ENCODE data around the gene CENPM. TPM values are rescaled to one million over a fixed set of nuclear protein-coding genes. Genes with fewer than 3 reads are reported as not detected.

CENPM gene
- total and polyA plus RNA-seq, 10 of the 15 experiments (the other 5 are each of a cell fraction or from before 2014, with no cell fraction given): 36.7 to 212 (median 74.7) TPM

DNA sequence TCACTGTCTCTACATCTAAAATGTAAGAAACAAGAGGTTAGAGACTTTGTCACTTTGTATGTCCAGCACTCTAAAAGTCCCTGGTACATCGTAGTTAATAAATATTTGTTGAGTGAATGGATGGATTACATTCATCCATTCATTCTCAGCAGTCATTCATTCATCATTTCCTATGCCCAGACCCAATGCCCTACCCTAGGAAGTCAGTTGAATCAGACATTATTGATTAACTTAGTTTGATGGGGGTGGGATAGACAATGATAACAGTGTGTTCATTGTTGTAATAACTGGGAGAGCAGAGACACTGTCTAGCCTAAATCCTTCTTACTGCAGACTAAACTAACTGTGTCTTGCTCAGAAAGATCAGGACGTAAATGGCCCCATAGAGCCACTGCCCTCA is 1.2 kb upstream of the CENPM start:
- 95% methylated on average over 2 of the region's 2 CpGs for WGBS (ENCODE audit: insufficient coverage, insufficient replicate concordance, low lambda C conversion rate, missing lambda C conversion rate)
- RAD21 ChIA-PET (ENCODE audit: unreplicated experiment): interaction anchor here (1.2 to 7.9 kb wide), 6 partner anchors 10 to 250 kb away, joined by 3 to 115 read pairs (median 12); partner anchors contain the start of genes SREBF2 and TNFRSF13C
- Histone ChIP-seq H2AFZ (ENCODE audit: control insufficient read depth, low read depth, low read length) (peak overlapping the region; percentile 59; the same call in 1 of the 2 replicates), H3K9ac (ENCODE audit: control insufficient read depth, insufficient read depth, low read length) (no peak overlapping the region), H3K4me1 (ENCODE audit: control insufficient read depth, insufficient read depth, low read length) (peaks cover 58% of the 10 kb centered on the region), H3K27me3 (replicated peaks in 1 of 2; ENCODE audit: control insufficient read depth in 2 of 2, insufficient read depth in 2 of 2, low read length in 1 of 2) (no peaks in the 10 kb centered on the region), H3K4me3 (peak overlapping the region; percentile 14; the same call in 1 of the 2 replicates), H3K9me3 (replicated peaks; ENCODE audit: control insufficient read depth, insufficient read depth, low read length) (no peaks in the 10 kb centered on the region), H4K20me1 (ENCODE audit: control insufficient read depth, insufficient read depth) (no peaks in the 10 kb centered on the region), H3K36me3 (ENCODE audit: control insufficient read depth in 2 of 2, insufficient read depth in 2 of 2, low read length in 1 of 2) (peaks cover 6 to 12% of the 10 kb centered on the region in 2 experiments; a peak in 3 of 4 replicates), H3K79me2 (ENCODE audit: control insufficient read depth, insufficient read depth, low read length) (peaks cover 39% of the 10 kb centered on the region), H3K4me2 (ENCODE audit: control insufficient read depth, insufficient read depth) (peak overlapping the region; percentile 99), H3K27ac (ENCODE audit: control insufficient read depth, insufficient read depth) (peak overlapping the region; percentile 65)
- POLR2A ChIA-PET: interaction anchor here (0.6 to 9.2 kb wide), 10 partner anchors 11 to 260 kb away, joined by 3 to 164 read pairs (median 6); partner anchors contain the start of genes CCDC134 and TNFRSF13C
- DNase-seq (ENCODE audit: low read depth, low spot score): no peak
- FAIRE-seq: no peak
- CTCF ChIA-PET: interaction anchor here (1.1 to 4.2 kb wide), 5 partner anchors 10 to 251 kb away, joined by 3 to 22 read pairs (median 8); partner anchors contain the start of gene NDUFA6
- intact Hi-C loops (cut with micrococcal nuclease; ENCODE audit: unreplicated experiment) (loop anchor here (5.0 kb wide), 1 partner anchor 489 kb away; no protein-coding TSS in a partner anchor), in situ Hi-C loops (cut with MboI) (loop anchor here (5.0 kb wide), 1 partner anchor 116 kb away; the partner anchor contains the start of gene SREBF2)
- BruUV-seq (replicated peaks): no TSS peak
- SMC1A ChIA-PET (ENCODE audit: uncharacterized antibody, unreplicated experiment): interaction anchor here (1.0 to 3.3 kb wide), 9 partner anchors 8 to 116 kb away, joined by 4 to 19 read pairs (median 10); partner anchors contain the start of genes SREBF2 and TNFRSF13C
- TF ChIP-seq ZNF24 (IDR thresholded peaks at IDR 0.05): peak; percentile 69; the same call in 1 of the 2 replicates
- TF ChIP-seq, protein P1, sequence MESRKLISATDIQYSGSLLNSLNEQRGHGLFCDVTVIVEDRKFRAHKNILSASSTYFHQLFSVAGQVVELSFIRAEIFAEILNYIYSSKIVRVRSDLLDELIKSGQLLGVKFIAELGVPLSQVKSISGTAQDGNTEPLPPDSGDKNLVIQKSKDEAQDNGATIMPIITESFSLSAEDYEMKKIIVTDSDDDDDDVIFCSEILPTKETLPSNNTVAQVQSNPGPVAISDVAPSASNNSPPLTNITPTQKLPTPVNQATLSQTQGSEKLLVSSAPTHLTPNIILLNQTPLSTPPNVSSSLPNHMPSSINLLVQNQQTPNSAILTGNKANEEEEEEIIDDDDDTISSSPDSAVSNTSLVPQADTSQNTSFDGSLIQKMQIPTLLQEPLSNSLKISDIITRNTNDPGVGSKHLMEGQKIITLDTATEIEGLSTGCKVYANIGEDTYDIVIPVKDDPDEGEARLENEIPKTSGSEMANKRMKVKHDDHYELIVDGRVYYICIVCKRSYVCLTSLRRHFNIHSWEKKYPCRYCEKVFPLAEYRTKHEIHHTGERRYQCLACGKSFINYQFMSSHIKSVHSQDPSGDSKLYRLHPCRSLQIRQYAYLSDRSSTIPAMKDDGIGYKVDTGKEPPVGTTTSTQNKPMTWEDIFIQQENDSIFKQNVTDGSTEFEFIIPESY (IDR thresholded peaks at IDR 0.05): no peak
- no peak for ATAC-seq

Data from GM12878 (cell line).